A673 (cell line): ENCODE data around the gene USP31. TPM values are rescaled to one million over a fixed set of nuclear protein-coding genes. Genes with fewer than 3 reads are reported as not detected.

Source experiments
- BruUV-seq: library from RNA; stranded (reverse); fragments of 400-500 nt; replicated peaks from 2 replicates; lab custom pipeline; 2021; lab: Mats Ljungman, UMichigan
- CTCF ChIA-PET: fragments of 300-600 bp; sonication (Branson Sonifier 250); formaldehyde crosslinking; loops from one replicate; lab custom pipeline; 2022; ENCODE audit warnings: antibody characterized with exemption; lab: Charles Lee
- POLR2A ChIA-PET: fragments of 300-600 bp; sonication (Branson Sonifier 250); formaldehyde crosslinking; loops from one replicate; lab custom pipeline; 2022; ENCODE audit warnings: antibody characterized with exemption; ENCODE audit not compliant: low non-redundant PET; lab: Charles Lee
- DNase-seq: peaks from one replicate; pipeline ENCODE4 v3.0.0-alpha.2; 2015; ENCODE audit warnings: low spot score
- H3K27ac ChIP-seq: fragments of 200-600 bp; sonication (generic); 2 replicates; pipeline ENCODE4 v1.5.1; 2016; ENCODE audit warnings: mixed run types, low read depth, mild to moderate bottlenecking, mixed read lengths, antibody characterized with exemption, low read length; ENCODE audit not compliant: poor library complexity, severe bottlenecking
- H3K27me3 ChIP-seq: fragments of 200-600 bp; sonication (generic); replicated peaks from 2 replicates; pipeline ENCODE4 v1.6.1; 2017; ENCODE audit warnings: mixed run types, low read depth, mild to moderate bottlenecking, mixed read lengths, antibody characterized with exemption, low read length; ENCODE audit not compliant: insufficient read depth, poor library complexity
- H3K36me3 ChIP-seq: fragments of 200-600 bp; sonication (generic); 2 replicates; pipeline ENCODE4 v1.6.1; 2016; ENCODE audit warnings: mixed run types, mild to moderate bottlenecking, mixed read lengths, antibody characterized with exemption, low read length; ENCODE audit not compliant: insufficient read depth, poor library complexity, severe bottlenecking
- H3K4me1 ChIP-seq: fragments of 200-600 bp; sonication (generic); 2 replicates; pipeline ENCODE4 v1.6.1; 2017; ENCODE audit warnings: mixed run types, mild to moderate bottlenecking, mixed read lengths, antibody characterized with exemption, low read length; ENCODE audit not compliant: insufficient read depth, poor library complexity, severe bottlenecking
- H3K4me3 ChIP-seq: fragments of 200-600 bp; sonication (generic); 2 replicates; pipeline ENCODE4 v1.5.1; 2016; ENCODE audit warnings: low read depth, mixed run types, mild to moderate bottlenecking, mixed read lengths, low read length; ENCODE audit not compliant: poor library complexity, severe bottlenecking
- H3K9me3 ChIP-seq: fragments of 200-600 bp; sonication (generic); 2 replicates; pipeline ENCODE4 v1.6.1; 2016; ENCODE audit warnings: mixed run types, low read depth, mild to moderate bottlenecking, mixed read lengths, antibody characterized with exemption, low read length; ENCODE audit not compliant: poor library complexity, severe bottlenecking
- EZH2 ChIP-seq: fragments of 200-600 bp; sonication (generic); IDR thresholded peaks from 2 replicates; pipeline ENCODE4 v1.6.1; 2017; ENCODE audit warnings: borderline replicate concordance, low read depth, mild to moderate bottlenecking, mixed read lengths, antibody characterized with exemption, low read length; ENCODE audit not compliant: poor library complexity, severe bottlenecking
- intact Hi-C: fragments of 100-400 bp; cut with micrococcal nuclease; formaldehyde crosslinking; loops from one replicate; pipeline ENCODE4 v1.10.0; 2022; ENCODE audit not compliant: unreplicated experiment
- total RNA-seq: library from RNA; stranded (reverse); gene quantifications from 2 replicates; pipeline ENCODE4 v1.2.3, GENCODE V29; 2021
- TF ChIP-seq, protein P1 (sequence below): fragments of 300-800, 200-600 bp; sonication (generic); conservative IDR thresholded peaks from 2 replicates; pipeline ENCODE4 v1.5.1; 2017; ENCODE audit warnings: low read depth, mild to moderate bottlenecking, antibody characterized with exemption, low read length, moderate library complexity, mixed read lengths

The USP31 gene
- total RNA-seq, 1 experiment from 2014 or later, result 34.4 TPM

DNA sequence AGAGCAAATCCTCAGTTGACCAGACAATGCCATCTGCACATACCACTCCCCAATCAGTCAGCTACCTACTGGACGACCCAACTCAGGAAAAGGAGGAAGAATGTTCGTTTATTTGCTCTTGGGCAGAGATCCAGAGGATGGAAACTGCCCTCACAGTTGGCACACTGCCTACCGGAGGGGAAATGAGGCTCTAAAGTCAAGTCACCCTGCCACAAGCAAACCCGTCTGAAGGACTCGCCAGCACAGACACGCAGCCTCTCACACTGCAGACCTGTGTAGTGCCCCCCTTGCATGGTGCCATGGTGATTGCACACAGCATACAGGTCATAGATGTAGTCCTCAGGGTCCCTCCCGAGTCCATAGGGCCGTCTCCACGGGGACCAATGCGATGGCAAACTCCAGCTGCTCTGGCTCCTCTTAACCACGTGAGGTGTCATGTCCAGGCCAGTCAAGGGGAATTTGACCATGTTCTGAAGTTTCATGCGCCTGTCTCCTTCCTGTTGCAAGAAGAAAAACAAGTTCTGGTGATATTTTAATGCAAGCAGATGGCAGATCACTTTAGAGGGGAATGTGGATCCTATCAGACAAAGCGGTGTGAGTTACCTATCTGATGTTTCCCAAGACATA lies 69.5 kb downstream of the USP31 start:
- Histone ChIP-seq H3K4me3 (no peak overlapping the region), H3K27ac (no peak overlapping the region), H3K9me3 (no peaks in the 10 kb centered on the region), H3K27me3 (no peaks in the 10 kb centered on the region), H3K36me3 (peaks cover 26% of the 10 kb centered on the region), H3K4me1 (no peaks in the 10 kb centered on the region)
- ChIA-PET POLR2A (no interaction called here), CTCF (no interaction called here)
- BruUV-seq, result no TSS peak
- DNase-seq, result no peak
- TF ChIP-seq, protein P1, sequence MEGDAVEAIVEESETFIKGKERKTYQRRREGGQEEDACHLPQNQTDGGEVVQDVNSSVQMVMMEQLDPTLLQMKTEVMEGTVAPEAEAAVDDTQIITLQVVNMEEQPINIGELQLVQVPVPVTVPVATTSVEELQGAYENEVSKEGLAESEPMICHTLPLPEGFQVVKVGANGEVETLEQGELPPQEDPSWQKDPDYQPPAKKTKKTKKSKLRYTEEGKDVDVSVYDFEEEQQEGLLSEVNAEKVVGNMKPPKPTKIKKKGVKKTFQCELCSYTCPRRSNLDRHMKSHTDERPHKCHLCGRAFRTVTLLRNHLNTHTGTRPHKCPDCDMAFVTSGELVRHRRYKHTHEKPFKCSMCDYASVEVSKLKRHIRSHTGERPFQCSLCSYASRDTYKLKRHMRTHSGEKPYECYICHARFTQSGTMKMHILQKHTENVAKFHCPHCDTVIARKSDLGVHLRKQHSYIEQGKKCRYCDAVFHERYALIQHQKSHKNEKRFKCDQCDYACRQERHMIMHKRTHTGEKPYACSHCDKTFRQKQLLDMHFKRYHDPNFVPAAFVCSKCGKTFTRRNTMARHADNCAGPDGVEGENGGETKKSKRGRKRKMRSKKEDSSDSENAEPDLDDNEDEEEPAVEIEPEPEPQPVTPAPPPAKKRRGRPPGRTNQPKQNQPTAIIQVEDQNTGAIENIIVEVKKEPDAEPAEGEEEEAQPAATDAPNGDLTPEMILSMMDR, result no peak
- TF ChIP-seq EZH2, result no peak
- intact Hi-C loops, result no loop called here

DNA sequence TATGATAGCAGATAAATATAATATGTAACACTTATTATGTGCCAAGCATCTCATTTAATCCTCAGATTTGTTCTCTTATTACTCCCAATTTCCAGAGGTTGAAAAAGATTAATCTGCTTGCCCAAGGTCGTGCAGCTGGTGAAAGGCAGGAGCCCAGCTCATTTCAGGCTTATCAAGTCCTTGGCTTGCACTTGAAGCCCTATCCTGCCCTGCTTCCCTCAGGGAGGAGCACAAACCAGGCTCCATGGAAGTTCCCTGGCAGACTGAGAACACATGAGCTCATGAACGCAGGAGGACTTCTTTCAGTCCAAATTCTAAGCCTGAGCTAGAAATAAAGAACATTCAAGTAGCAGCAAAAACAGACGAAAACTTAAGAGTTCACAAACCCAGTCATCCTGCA lies 74.8 kb downstream of the USP31 start:
- CTCF ChIA-PET, result no interaction called here
- POLR2A ChIA-PET, result interaction anchor here (0.7 kb wide), 1 partner anchor 12 kb away, joined by 3 read pairs; no protein-coding TSS in a partner anchor
- no TSS peak for BruUV-seq
- Histone ChIP-seq H3K36me3 (peaks cover 46% of the 10 kb centered on the region), H3K27ac (no peak overlapping the region), H3K27me3 (no peaks in the 10 kb centered on the region), H3K4me1 (no peaks in the 10 kb centered on the region), H3K9me3 (no peaks in the 10 kb centered on the region), H3K4me3 (no peak overlapping the region)
- TF ChIP-seq, protein P1, result no peak
- no peak for TF ChIP-seq EZH2
- DNase-seq, result no peak
- intact Hi-C loops, result no loop called here

DNA sequence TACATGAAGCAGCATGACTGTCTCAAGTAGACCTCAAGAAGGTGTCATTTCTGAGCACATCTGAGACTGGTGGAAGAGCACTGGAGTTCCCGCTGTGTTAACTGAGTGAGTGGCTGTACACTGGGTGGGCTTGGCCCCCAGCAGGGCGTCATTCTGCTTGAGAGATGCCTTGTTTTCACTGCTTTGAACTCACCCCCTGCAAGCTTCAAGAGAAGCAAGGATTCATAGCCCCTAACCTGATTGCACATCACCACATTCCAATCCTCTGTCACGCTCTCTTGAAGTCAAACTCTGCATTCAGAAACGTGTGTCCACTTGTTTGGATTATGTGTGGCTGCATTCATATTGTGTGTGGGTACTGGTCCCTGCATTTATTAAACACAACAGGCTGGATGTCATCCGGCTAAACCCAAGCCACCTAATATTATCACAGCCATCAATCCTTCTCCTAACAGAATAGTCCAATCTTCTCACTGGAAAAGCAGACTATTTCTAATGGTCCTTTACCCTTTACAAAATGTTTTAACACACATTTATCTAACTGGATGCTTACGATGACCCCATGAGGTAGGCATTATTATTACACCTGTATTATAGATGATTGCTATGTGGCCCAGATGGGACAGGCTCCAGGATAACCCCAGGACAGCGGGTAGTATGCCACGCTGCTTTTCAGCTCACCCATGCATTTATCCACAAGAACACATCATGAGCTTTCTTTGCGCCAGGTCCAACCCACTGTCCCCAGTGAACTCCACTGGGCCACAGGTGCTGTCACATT lies 76.3 kb downstream of the USP31 start:
- DNase-seq, result no peak
- TF ChIP-seq, protein P1, result no peak
- no peak for TF ChIP-seq EZH2
- CTCF ChIA-PET, result no interaction called here
- peaks cover 51% of the 10 kb centered on the region for H3K36me3 ChIP-seq
- H3K4me3 ChIP-seq, result no peak overlapping the region
- BruUV-seq, result no TSS peak
- no peaks in the 10 kb centered on the region for H3K9me3 ChIP-seq
- intact Hi-C loops, result no loop called here
- no peak overlapping the region for H3K27ac ChIP-seq
- H3K27me3 ChIP-seq, result no peaks in the 10 kb centered on the region
- H3K4me1 ChIP-seq, result no peaks in the 10 kb centered on the region
- POLR2A ChIA-PET, result no interaction called here
